HCT116 (cell line): ENCODE data around the gene DDX27. TPM values are rescaled to one million over a fixed set of nuclear protein-coding genes. Genes with fewer than 3 reads are reported as not detected.

ENCODE experiments used
- ATAC-seq: fragments of 200-7000 bp; cut with Tn5 transposase; 2 replicates; pipeline ENCODE4 v1.9.1; 2020; ENCODE audit warnings: mild to moderate bottlenecking, moderate library complexity
- BruUV-seq: library from RNA; stranded (reverse); fragments of 400-500 nt; replicated peaks from 2 replicates; lab custom pipeline; 2021; lab: Mats Ljungman, UMichigan
- CTCF ChIA-PET: fragments of 300-600 bp; sonication (Branson Sonifier 250); formaldehyde crosslinking; loops from one replicate; lab custom pipeline; 2021; ENCODE audit warnings: antibody characterized with exemption; lab: Charles Lee
- POLR2A ChIA-PET: fragments of 300-600, 350-600 bp; sonication (Branson Sonifier 250); formaldehyde crosslinking; loops from one replicate; lab custom pipeline; 2021; ENCODE audit warnings: antibody characterized with exemption; lab: Charles Lee
- RAD21 ChIA-PET, 2 experiments: fragments of 300-600 bp; sonication (Branson Sonifier 250); formaldehyde crosslinking; loops; one replicate each; lab custom pipeline; 2023; ENCODE audit warnings: low total read pairs in 2 of 2; ENCODE audit not compliant: uncharacterized antibody in 2 of 2, unreplicated experiment in 2 of 2, low non-redundant PET in 1 of 2; lab: Charles Lee
- DNase-seq: peaks from one replicate; pipeline ENCODE4 v3.0.0-alpha.2; 2010; ENCODE audit warnings: low read depth, low spot score
- H2AFZ ChIP-seq: fragments of 200-600 bp; shearing (Covaris generic), sonication (generic); 2 replicates; pipeline ENCODE4 v1.6.1; 2017; ENCODE audit warnings: low read depth, mixed run types, mixed read lengths, antibody characterized with exemption, low read length; ENCODE audit not compliant: poor library complexity, severe bottlenecking
- H3K27ac ChIP-seq: 2 replicates; pipeline ENCODE4 v1.5.1; 2012; ENCODE audit warnings: low read depth, low read length
- H3K27me3 ChIP-seq: fragments of 200-600 bp; sonication (generic); 2 replicates; pipeline ENCODE4 v1.6.1; 2016; ENCODE audit warnings: mixed run types, low read length, mixed read lengths; ENCODE audit not compliant: insufficient read depth
- H3K36me3 ChIP-seq, 2 experiments: fragments of 200-500 bp in 1 of 2; fragments of 200-600 bp in 1 of 2; sonication (Bioruptor generic) in 1 of 2; sonication (generic) in 1 of 2; 2 replicates each; pipeline versions ENCODE4 v1.5.1 to v1.6.1; 2014 to 2016; ENCODE audit warnings: low read length in 2 of 2, inconsistent platforms in 1 of 2, mixed read lengths in 1 of 2, mixed run types in 1 of 2; ENCODE audit not compliant: insufficient read depth in 2 of 2, control insufficient read depth in 1 of 2
- H3K4me1 ChIP-seq, 2 experiments: fragments of 200-600 bp in 1 of 2; sonication (generic) in 1 of 2; 2 replicates each; pipeline versions ENCODE4 v1.5.1 to v1.6.1; 2012 to 2017; ENCODE audit warnings: low read length in 2 of 2, inconsistent platforms in 1 of 2, mild to moderate bottlenecking in 1 of 2, mixed read lengths in 1 of 2, mixed run types in 1 of 2, moderate library complexity in 1 of 2; ENCODE audit not compliant: insufficient read depth in 2 of 2, control insufficient read depth in 1 of 2
- H3K4me2 ChIP-seq: fragments of 200-600 bp; sonication (generic); 2 replicates; pipeline ENCODE4 v1.6.1; 2017; ENCODE audit warnings: mixed run types, low read length, mixed read lengths
- H3K4me3 ChIP-seq, 2 experiments: fragments of 200-600 bp in 1 of 2; sonication (generic) in 1 of 2; replicated peaks in 1 of 2; 2 replicates each; pipeline ENCODE4 v1.5.1; 2011 to 2016; ENCODE audit warnings: low read length in 2 of 2, control low read depth in 1 of 2, low read depth in 1 of 2, mild to moderate bottlenecking in 1 of 2, mixed read lengths in 1 of 2, mixed run types in 1 of 2
- H3K79me2 ChIP-seq: fragments of 200-600 bp; sonication (generic); 2 replicates; pipeline ENCODE4 v1.6.1; 2017; ENCODE audit warnings: mild to moderate bottlenecking, mixed run types, low read length, moderate library complexity, mixed read lengths; ENCODE audit not compliant: insufficient read depth
- H3K9ac ChIP-seq: fragments of 200-600 bp; sonication (generic); 2 replicates; pipeline ENCODE4 v1.6.1; 2016; ENCODE audit warnings: low read length, mixed read lengths
- H3K9me2 ChIP-seq: fragments of 200-600 bp; sonication (generic), shearing (Covaris generic); 2 replicates; pipeline ENCODE4 v1.6.1; 2017; ENCODE audit warnings: mixed run types, mild to moderate bottlenecking, moderate library complexity; ENCODE audit not compliant: insufficient read depth
- H3K9me3 ChIP-seq, 2 experiments: fragments of 200-500 bp in 1 of 2; fragments of 200-600 bp in 1 of 2; sonication (Bioruptor generic) in 1 of 2; sonication (generic) in 1 of 2; 2 replicates each; pipeline ENCODE4 v1.6.1; 2014 to 2017; ENCODE audit warnings: low read length in 2 of 2, mixed read lengths in 2 of 2, inconsistent platforms in 1 of 2, low read depth in 1 of 2, mild to moderate bottlenecking in 1 of 2, mixed run types in 1 of 2, moderate library complexity in 1 of 2; ENCODE audit not compliant: control insufficient read depth in 1 of 2, insufficient read depth in 1 of 2
- H4K20me1 ChIP-seq: fragments of 200-600 bp; sonication (generic), shearing (Covaris generic); 2 replicates; pipeline ENCODE4 v1.6.1; 2017; ENCODE audit warnings: mixed run types, mild to moderate bottlenecking, moderate library complexity; ENCODE audit not compliant: insufficient read depth
- CEBPB ChIP-seq: IDR thresholded peaks from 2 replicates; pipeline ENCODE4 v1.6.1; 2012; ENCODE audit warnings: low read depth
- EZH2 ChIP-seq: fragments of 200-600 bp; sonication (generic); IDR thresholded peaks from 2 replicates; pipeline ENCODE4 v1.6.1; 2017; ENCODE audit warnings: antibody characterized with exemption, mixed run types
- EZH2phosphoT487 ChIP-seq: fragments of 200-600 bp; IDR thresholded peaks from 2 replicates; pipeline ENCODE4 v1.6.1; 2018; ENCODE audit warnings: antibody characterized with exemption, borderline replicate concordance
- SP1 ChIP-seq: IDR thresholded peaks from 2 replicates; pipeline ENCODE4 v1.6.1; 2012; ENCODE audit warnings: low read depth
- SRF ChIP-seq: IDR thresholded peaks from 2 replicates; pipeline ENCODE4 v1.6.1; 2012; ENCODE audit warnings: low read depth
- YY1 ChIP-seq: IDR thresholded peaks from 2 replicates; pipeline ENCODE4 v1.6.1; 2011; ENCODE audit warnings: low read length, low read depth, moderate library complexity, mild to moderate bottlenecking; ENCODE audit not compliant: insufficient replicate concordance; ENCODE audit errors: extremely low read depth
- ZNF274 ChIP-seq: fragments of 200-500 bp; sonication (Bioruptor generic); IDR thresholded peaks from 2 replicates; pipeline ENCODE4 v1.6.1; 2014; ENCODE audit warnings: mild to moderate bottlenecking, low read depth, low read length, inconsistent platforms
- intact Hi-C: fragments of 100-400 bp; cut with micrococcal nuclease; formaldehyde crosslinking; loops from 2 replicates; pipeline ENCODE4 v1.10.0; 2022
- total RNA-seq: library from RNA; stranded (reverse); gene quantifications from one replicate; pipeline ENCODE4 v1.2.1, GENCODE V29; 2021; ENCODE audit not compliant: unreplicated experiment
- TF ChIP-seq, protein P1 (sequence below): IDR thresholded peaks from 2 replicates; pipeline ENCODE4 v1.6.1; 2012; ENCODE audit warnings: low read depth
- TF ChIP-seq, protein P2 (sequence below): IDR thresholded peaks from 2 replicates; pipeline ENCODE4 v1.6.1; 2012

Gene DDX27
- total RNA-seq, 1 experiment from 2014 or later, result 32.1 TPM

DNA sequence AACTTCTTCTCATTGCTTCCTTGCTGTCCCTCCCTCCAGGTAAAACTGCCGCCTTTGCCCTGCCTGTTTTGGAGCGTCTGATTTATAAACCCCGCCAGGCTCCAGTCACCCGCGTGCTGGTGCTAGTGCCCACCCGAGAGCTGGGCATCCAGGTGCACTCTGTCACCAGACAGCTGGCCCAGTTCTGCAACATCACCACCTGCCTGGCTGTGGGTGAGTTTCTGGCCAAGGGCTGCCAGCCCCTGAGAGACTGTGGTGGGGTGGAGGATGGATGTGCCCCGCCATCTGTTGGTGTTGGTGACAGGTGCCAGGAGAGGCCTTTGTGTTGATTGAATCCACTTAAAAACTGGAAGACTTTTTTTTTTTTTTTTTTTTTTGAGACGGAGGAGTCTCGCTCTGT, 9.5 kb downstream of the DDX27 start:
- H3K36me3 ChIP-seq, result peaks cover 55 to 59% of the 10 kb centered on the region in 2 experiments
- intact Hi-C loops, result no loop called here
- DNase-seq, result no peak
- H3K4me1 ChIP-seq, result no peaks in the 10 kb centered on the region
- no peak overlapping the region for H3K9ac ChIP-seq
- H3K9me3 ChIP-seq, result no peaks in the 10 kb centered on the region
- no peaks in the 10 kb centered on the region for H4K20me1 ChIP-seq
- no peak overlapping the region for H3K27ac ChIP-seq
- no peaks in the 10 kb centered on the region for H3K9me2 ChIP-seq
- no peak for TF ChIP-seq SP1
- no peak for TF ChIP-seq ZNF274
- no peak for TF ChIP-seq SRF
- no peak for TF ChIP-seq EZH2phosphoT487
- TF ChIP-seq YY1, result no peak
- no peak for TF ChIP-seq EZH2
- TF ChIP-seq CEBPB, result no peak
- TF ChIP-seq, protein P1, sequence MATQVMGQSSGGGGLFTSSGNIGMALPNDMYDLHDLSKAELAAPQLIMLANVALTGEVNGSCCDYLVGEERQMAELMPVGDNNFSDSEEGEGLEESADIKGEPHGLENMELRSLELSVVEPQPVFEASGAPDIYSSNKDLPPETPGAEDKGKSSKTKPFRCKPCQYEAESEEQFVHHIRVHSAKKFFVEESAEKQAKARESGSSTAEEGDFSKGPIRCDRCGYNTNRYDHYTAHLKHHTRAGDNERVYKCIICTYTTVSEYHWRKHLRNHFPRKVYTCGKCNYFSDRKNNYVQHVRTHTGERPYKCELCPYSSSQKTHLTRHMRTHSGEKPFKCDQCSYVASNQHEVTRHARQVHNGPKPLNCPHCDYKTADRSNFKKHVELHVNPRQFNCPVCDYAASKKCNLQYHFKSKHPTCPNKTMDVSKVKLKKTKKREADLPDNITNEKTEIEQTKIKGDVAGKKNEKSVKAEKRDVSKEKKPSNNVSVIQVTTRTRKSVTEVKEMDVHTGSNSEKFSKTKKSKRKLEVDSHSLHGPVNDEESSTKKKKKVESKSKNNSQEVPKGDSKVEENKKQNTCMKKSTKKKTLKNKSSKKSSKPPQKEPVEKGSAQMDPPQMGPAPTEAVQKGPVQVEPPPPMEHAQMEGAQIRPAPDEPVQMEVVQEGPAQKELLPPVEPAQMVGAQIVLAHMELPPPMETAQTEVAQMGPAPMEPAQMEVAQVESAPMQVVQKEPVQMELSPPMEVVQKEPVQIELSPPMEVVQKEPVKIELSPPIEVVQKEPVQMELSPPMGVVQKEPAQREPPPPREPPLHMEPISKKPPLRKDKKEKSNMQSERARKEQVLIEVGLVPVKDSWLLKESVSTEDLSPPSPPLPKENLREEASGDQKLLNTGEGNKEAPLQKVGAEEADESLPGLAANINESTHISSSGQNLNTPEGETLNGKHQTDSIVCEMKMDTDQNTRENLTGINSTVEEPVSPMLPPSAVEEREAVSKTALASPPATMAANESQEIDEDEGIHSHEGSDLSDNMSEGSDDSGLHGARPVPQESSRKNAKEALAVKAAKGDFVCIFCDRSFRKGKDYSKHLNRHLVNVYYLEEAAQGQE, result no peak
- TF ChIP-seq, protein P2, sequence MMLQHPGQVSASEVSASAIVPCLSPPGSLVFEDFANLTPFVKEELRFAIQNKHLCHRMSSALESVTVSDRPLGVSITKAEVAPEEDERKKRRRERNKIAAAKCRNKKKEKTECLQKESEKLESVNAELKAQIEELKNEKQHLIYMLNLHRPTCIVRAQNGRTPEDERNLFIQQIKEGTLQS, result no peak
- no peak overlapping the region for H2AFZ ChIP-seq
- H3K27me3 ChIP-seq, result no peaks in the 10 kb centered on the region
- ChIA-PET POLR2A (no interaction called here), CTCF (no interaction called here), RAD21 (interaction anchor here in 1 of 2 experiments (0.7 kb wide), 1 partner anchor 96 kb away, joined by 5 read pairs; no protein-coding TSS in a partner anchor)
- H3K4me3 ChIP-seq, result no peak overlapping the region
- H3K4me2 ChIP-seq, result no peak overlapping the region
- BruUV-seq, result no TSS peak
- no peak for ATAC-seq
- H3K79me2 ChIP-seq, result peaks cover 3% of the 10 kb centered on the region; the same call in 1 of the 2 replicates
